GM20000 (cell line): ENCODE results near the gene ERCC4.

Experiments used
- DNase-seq: peaks from one replicate; pipeline ENCODE4 v3.0.0; 2012; ENCODE audit warnings: low spot score
- TF ChIP-seq, protein P1 (sequence below): IDR thresholded peaks from 2 replicates; pipeline ENCODE4 v1.5.1; 2012; ENCODE audit warnings: mild to moderate bottlenecking, control low read depth; ENCODE audit errors: extremely low read depth, missing control alignments

Gene ERCC4

DNA sequence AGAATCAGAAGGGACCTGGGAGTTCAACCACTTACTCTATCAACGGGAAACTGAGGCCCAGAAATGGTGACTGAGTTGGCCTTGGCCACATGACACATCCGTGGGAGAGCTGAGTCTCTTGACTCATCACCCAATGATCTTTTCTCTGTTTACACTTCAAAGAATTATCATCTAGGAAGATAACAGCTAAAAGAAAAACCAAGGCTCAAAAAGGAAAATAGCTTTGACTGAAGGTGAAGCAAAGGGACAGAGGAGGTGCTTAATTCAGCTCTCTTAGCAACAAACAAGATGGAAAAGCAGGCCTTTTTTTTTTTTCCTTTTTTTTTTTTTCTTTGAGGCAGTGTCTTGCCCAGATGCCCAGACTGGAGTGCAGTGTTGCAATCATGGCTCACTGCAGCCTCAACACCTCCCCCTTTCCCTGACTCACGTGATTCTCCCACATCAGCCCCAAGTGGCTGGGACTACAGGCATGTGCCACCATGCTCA is 16.7 kb downstream of the ERCC4 start:
- TF ChIP-seq, protein P1, sequence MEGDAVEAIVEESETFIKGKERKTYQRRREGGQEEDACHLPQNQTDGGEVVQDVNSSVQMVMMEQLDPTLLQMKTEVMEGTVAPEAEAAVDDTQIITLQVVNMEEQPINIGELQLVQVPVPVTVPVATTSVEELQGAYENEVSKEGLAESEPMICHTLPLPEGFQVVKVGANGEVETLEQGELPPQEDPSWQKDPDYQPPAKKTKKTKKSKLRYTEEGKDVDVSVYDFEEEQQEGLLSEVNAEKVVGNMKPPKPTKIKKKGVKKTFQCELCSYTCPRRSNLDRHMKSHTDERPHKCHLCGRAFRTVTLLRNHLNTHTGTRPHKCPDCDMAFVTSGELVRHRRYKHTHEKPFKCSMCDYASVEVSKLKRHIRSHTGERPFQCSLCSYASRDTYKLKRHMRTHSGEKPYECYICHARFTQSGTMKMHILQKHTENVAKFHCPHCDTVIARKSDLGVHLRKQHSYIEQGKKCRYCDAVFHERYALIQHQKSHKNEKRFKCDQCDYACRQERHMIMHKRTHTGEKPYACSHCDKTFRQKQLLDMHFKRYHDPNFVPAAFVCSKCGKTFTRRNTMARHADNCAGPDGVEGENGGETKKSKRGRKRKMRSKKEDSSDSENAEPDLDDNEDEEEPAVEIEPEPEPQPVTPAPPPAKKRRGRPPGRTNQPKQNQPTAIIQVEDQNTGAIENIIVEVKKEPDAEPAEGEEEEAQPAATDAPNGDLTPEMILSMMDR: no peak
- DNase-seq: no peak

DNA sequence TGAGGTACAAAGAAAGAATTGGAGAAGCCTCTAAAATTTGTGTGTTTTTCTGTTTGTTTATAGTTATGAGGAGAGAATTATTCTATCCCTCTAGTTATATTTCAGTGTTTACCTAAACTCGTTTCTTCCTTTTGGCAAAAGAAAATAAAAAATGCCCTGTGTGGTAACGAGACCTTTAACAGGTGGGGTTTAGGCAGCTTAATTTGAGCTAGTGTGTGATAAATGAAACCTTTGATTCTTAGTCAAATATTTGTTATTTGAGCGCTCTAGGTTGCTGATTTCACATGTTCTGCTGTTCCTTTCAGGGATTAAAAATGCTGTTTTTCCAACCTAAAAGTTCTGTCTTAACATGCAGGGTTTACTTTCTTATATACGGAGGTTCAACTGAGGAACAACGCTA is 17.5 kb downstream of the ERCC4 start:
- TF ChIP-seq, protein P1: no peak
- DNase-seq: no peak

DNA sequence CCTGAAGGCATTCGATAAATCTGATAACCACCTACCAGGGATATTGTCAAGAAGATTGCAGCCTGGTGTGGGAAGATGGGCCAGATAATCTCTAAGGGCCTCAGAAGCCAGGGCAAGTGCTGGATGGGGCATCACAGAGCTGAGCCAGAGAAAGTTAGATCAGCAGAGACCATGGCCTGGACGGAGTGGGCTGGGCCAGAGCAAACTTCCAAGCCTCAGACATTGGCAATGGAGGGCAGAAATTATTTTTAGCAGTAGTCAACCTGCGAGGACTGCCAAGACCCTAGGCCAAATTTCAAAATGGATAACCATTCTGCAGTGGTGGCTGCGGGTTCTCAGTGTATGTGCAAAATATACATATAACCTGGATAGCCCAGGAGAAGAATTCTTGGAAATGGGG is 18.5 kb downstream of the ERCC4 start:
- TF ChIP-seq, protein P1: no peak
- no peak for DNase-seq

DNA sequence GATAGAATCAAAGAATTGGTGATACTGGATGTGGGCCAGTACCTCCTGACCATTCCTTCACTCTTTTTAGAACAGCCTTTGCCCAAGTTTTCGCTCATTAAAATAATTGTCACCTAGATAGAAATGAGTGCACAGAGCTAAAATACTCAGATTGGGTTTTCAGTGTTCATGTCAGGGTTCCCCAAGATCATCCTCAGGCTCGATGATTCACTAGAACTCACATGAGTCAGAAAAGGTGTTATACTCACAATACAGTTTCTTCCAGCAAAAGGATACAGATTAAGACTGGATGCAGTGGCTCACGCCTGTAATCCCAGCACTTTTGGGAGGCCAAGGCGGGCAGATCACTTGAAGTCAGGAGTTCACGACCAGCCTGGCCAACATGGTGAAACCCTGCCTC is 19.9 kb downstream of the ERCC4 start:
- TF ChIP-seq, protein P1: no peak
- DNase-seq: no peak

DNA sequence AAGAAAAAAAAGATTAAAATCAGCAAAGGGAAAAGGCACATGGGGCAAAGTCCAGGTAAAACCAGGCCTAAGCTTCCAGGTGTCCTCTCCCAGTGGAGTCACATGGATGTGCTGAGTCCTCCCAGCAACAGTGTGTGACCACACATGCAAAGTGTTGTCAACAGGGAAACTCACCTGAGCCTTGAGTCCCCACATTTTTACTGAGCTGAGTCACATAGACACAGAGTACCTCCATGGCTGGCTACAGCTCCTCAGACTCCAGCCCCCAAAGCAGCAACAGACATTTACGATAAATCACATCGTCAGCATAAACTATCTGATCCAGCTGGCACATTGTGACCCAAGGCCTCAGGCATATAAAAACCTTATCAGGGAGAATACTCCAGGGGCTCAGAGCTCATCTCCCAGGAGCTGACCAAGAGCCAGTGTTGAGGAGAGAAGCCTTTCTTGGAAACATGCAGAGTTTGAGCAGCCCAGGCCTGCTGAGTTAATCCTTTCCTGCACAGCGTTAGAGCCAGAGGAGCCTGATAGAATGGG is 20.5 kb downstream of the ERCC4 start:
- DNase-seq: no peak
- TF ChIP-seq, protein P1: no peak

DNA sequence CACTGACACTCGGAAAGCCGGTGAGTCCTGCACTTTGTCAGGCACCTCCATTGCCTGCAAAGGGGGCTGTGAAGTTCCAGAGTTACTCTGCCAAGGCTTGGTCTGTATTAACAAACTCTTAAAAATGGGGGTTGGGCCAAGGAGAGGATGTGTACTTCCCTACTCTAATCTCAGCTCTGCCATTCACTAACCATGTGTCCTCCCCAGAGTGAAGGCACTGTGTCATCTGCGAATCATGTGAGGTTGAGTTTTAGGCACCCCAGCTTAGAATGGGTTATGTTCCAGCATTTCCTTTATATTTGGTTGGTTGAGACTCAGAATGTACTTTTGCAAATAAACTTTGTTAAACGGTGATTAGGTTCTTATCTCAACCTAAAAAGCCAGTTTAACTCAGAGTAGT is 24.9 kb downstream of the ERCC4 start:
- TF ChIP-seq, protein P1: no peak
- no peak for DNase-seq

DNA sequence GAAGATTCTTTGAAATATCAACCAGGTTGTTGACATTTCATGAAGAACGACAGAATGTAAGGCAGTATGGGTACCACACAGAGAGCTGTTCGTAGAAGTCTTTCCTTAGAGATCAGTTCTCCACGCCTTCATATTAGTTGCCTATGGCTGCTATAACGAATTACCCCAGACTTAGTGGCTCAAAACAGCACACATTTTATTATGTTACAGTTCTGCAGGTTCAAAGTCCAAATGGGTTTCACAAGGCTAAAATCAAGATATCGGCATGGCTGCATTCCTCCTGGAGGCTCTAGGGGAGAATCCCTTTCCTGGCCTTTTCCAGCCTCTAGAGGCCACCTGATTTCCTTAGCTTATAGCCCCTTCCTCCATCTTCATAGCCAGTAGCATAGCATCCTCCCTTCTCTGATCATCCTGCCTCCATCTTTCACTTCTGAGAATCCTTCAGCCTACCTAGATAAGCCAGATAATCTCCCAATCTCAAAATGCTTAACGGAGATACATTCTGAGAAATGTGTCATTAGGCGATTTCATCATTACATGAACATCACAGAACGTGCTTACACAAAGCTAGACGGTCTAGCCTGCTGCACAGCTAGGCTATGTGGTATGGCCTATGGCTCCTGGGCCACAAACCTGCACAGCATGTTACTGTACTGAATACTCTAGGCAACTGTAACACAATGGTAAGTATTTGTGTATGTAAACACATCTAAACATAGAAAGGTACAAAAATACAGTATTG is 26.0 kb downstream of the ERCC4 start:
- TF ChIP-seq, protein P1: no peak
- no peak for DNase-seq
